ENCODE data around the gene MKLN1.

- TF ChIP-seq POLR2AphosphoS5 (IDR thresholded peaks at IDR 0.05; ENCODE audit: low read depth, low read length): no peak
- no peak for TF ChIP-seq TAF1 (IDR thresholded peaks at IDR 0.05; ENCODE audit: borderline replicate concordance, low read depth, low read length)
- TF ChIP-seq POLR2A (IDR thresholded peaks at IDR 0.05; ENCODE audit: low read depth, low read length): no peak
These were observed 11.2 kb downstream of the MKLN1 start for GRCh38 chr7:131338691-131339390.

All from GM12892 (cell line).